Hepatocyte (in vitro differentiated cells): ENCODE data around the gene ASTN2.

ENCODE experiments used
- CTCF ChIP-seq: fragments of 200-600 bp; sonication (generic); IDR thresholded peaks from 2 replicates; pipeline ENCODE4 v1.5.1; 2016; ENCODE audit warnings: antibody characterized with exemption, mild to moderate bottlenecking; ENCODE audit not compliant: poor library complexity
- EZH2 ChIP-seq: fragments of 200-600 bp; sonication (generic); IDR thresholded peaks from 2 replicates; pipeline ENCODE4 v1.6.1; 2016; ENCODE audit warnings: antibody characterized with exemption, mild to moderate bottlenecking, borderline replicate concordance

GRCh38 chr9:116646661-116647514 is 768.0 kb downstream of the ASTN2 start:
- peak; percentile 70 for TF ChIP-seq CTCF
- no peak for TF ChIP-seq EZH2
